GM21529 (cell line): Measurements from ENCODE around the gene RPS14.
"Not testable (repeated sequence)": the region's sequence is repeated elsewhere in the genome, so short reads cannot be mapped to it uniquely, and the experiment has no call there.

Experiments used
- ATAC-seq: cut with Tn5 transposase; IDR thresholded peaks from one replicate; pipeline ENCODE4 v1.9.1; 2021; ENCODE audit not compliant: unreplicated experiment

Gene RPS14

DNA sequence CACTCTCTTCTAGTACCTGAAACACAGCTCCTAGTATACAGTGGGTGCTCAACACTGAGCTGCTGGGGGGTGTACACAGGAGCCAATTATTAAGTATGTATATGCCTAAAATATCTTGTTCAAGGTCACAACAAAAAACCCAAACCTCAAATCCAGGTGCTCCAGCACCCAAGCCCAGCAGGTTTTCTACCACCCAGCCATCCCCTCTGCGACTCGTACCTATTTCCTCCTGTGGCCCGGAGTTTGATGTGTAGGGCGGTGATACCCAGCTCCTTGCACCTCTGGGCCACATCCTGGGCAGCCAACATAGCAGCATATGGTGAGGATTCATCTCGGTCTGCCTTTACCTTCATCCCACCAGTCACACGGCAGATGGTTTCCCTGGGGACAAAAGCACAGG, 3.0 kb downstream of the RPS14 start:
- no peak for ATAC-seq

DNA sequence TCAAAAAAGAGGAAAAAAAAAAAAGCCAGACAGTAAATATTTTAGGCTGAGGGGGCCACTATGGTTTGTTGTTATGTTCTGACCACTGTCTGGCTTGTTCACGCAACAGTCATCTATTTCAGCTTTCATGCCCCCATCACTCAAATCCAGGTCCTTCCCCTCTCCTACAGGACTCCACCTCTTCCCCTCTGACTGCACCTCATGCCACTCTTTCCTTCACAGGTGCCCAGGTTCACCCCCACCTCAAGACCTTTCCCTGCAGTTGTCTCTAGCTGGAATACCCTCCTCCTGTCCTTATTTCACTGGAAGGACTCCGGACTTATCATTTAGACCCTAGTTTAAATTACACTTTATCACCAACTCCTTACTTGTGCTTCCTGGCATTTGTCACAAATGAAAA, 3.5 kb downstream of the RPS14 start:
- no peak for ATAC-seq

DNA sequence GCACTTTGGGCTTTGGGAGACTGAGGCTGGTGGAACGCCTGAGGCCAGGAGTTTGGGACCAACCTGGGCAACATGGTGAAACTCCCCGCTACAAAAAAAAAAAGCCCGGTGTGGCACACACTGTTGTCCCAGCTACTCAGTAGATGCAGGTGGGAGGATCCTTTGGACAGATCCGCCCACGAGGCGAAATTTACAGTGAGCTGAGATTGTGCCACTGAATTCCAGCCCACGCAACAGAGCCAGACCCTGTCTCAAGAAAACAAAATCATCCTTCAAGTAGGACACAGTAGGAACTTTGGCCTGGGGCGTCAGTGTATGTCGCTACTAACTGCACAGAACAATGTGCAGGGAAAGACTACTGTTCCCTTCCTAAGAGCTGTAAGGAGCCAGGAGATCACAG, 4.8 kb downstream of the RPS14 start:
- no peak for ATAC-seq

DNA sequence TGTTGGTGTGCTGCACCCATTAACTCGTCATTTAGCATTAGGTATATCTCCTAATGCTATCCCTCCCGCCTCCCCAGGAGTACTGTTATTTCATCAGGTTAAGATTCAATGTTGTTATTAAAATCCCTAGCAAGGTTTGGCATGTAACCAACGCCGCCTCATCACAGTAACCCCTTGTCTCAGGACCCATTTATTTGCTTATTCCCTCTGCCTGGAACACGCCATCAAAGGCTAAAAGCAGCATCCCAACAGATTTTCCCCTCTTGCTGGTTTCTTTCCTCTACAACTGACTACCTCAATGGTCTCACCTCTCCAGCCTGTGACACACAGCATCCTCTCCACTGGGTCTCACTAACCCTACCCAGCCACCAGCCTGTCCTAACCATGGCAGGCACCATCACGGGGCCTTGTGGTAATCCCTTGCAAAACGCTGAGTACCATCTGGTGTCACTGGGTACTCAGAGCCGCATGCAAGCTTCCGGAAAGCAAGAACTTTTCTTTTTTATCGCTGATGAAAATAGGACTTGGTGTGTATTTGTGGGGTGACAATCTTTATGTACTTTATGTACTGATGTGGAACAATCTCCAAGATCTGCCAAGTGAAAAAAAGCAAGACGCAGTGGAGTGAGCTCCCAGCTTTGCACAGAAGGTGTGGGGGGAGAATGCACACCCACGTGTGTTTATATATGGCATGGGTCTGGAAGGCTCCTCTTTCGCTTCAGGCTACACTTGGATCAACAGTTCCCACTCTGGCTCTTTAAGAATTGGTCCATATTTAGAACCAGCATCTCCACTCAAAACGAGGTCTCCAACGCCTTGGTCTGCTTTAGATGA, 6.1 kb downstream of the RPS14 start:
- no peak for ATAC-seq

DNA sequence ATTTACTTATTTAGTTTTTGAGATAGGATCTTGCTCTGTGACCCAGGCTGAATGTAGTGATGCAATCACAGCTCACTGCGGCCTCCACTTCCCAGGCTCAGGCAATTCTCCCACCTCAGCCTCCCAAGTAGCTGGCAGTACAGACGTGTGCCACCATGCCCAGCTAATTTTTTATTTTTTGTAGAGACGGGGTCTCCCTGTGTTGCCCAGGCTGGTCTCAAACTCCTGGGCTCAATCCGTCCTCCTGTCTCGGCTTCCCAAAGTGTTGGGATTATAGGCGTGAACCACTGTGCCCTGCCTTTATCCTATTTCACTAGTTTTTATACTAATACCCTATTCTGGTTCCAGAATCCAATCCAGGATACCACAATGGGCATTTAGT, 6.8 kb downstream of the RPS14 start:
- ATAC-seq: no peak

DNA sequence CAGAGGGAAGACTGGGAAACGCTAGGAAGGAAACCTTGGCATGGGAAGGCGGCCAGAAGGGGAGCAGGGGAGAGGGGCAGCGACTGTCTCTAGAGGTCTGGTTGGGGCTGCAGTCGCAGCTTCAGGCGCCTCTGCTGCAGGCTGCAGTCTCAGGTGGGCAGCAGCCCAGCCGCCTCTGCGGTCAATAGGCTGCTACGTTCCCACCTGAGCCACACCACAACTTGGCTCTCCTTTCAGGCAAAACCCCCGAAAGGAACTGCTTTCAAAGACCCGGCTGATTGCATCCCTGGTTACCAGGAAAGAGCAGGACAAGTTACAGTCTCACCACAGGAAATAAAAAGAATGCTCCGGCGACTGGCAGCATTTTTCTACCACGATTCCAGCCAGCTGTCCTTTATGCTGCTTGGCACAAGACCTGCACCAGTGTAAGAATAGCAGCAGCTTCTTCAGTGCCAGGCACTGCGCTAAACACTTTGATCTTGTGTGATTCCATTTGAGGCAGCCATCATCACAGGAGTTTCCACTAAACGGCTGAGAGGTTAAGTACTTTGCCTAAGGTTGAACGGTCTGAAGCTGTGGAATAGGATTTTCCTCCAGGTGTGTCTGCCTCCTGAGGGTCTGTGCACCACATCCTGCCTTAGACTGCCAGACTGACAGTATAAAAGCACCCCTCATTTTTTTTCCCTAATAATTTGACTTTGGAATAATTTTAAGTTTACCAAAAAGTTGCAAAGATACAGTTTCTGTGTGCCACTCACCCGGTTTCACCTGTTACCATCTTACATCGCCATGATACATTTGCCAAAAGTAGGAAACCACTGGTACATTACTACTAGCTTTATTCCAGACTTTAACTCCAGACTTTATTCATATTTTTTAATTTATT, 7.5 kb downstream of the RPS14 start:
- ATAC-seq: no peak

DNA sequence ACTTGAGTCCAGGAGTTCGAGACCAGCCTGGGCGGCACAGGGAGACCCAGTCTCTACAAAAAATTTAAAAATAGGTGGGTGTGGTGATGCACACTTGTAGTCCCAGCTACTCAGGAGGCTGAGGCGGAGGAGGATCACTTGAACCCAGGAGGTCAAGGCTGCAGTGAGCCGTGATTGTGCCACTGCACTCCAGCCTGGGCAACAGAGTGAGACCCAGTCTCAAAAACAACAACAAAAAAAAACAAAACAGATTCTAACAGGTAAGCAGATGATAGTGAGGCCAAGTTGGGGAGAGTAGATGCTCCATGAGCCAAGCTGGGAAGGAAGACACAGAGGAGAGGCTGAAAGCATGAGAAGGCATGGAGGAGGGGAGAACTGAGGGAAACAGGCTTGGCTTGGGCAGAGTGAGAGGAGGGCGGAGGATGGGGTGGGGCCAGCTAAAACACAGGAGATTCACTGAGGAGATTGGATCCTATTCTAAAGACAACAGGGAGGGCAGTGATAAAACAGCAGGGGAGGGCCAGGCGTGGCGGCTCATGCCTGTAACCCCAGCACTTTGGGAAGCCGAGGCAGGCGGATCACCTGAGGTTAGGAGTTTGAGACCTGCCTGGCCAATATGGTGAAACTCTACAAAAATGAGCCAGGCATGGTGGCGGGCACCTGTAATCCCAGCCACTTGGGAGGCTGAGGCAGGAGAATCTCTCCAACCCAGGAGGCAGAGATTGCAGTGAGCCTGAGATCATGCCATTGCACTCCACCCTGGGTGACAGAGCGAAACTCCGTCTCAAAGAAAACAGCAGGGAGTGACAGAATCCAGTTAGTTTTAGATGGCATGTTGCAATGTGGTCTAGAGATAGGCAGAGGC, 8.4 kb downstream of the RPS14 start:
- ATAC-seq: no peak

DNA sequence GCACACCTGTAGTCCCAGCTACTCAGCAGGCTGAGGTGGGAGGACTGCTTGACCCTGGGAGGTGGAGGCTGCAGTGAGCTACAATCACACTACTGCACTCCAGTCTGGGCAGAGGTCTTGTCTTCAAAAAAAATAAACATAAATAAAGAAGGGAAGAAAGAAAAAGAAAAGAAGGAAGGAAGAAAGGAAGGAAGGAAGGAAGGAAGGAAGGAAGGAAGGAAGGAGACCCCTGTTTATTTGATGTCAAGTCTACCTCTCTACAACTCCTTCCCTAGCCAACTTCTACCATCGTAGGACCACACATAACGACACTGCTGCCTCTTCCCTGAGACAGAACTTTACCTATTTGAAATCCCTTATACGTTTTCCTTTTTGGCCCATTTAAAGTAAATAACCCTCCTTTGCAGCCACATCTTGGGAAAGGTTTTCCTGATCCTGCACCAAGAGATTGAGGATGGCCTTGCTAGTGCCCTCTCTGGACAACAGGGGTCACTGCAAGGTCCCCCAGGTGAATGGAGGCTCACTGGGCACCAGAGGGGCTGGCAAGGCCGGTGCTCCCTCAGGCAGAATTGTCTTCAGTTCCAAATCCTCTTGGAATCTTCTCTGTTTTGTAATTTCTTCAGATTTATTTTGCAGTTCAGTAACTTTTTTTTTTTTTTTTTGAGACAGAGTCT, 10.5 kb downstream of the RPS14 start:
- ATAC-seq: no peak

DNA sequence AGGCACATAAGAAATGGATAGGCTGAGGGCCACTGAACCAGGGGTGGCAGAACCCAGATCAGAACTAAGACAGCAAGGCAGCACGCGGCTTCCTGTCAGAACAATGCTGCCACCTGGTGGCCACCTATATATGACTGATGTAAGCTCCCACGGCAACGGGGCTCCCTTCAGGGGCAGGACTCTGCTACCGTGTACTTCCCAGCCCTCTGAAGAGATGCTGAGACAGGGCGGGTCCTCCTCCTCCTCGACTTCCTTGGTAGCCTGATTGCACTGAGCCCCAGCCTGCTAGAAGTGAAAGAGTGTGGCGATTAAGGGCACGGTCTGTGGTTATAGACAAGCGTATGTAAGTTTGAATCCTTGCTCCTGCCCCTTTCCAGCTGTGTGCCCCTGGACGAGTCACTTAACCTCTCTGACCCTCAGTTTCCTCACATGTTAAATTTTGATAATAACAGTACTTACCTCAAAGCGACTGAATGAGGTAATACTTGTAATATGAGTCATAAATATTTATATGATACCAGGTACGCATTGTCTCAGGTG, 13.3 kb downstream of the RPS14 start:
- ATAC-seq: peak; percentile 94

DNA sequence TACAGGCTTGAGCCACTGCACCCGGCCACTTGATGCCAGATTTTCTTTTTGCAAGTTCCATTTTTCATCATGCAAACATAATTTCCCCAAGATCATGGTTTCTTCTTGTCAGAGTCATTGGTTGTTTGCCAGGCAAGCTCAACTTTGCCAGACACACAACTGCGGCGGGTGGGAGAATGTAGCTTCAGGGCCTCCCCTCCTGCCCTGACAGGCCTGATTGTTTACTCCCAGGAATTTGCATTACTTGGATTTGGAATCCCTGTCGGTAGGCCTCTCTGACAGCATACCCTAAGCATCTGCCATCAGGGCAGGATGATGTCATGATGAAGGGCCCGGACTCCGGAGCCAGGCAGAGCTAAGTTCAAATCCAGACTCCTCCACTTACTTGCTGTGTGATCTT, 15.1 kb downstream of the RPS14 start:
- no peak for ATAC-seq

DNA sequence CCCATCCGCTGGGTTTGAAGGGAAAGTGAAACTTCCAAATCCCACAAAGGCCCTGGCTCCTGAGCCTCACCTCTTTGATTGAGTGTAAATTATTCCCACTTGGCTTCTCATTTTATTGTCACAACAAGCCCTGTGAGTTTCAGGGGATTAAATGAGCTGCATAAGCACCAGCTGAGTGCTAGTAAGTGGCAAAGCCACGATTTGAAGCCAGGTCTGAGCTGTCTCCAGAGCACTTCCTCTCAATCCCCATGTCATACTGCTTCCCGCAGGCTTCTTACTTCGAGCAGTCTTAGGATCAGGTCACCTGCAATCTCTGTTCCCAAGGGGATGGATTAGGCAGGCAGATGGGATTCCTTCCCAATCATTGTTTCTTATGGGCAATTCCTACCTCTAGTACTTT, 18.0 kb downstream of the RPS14 start:
- no peak for ATAC-seq

DNA sequence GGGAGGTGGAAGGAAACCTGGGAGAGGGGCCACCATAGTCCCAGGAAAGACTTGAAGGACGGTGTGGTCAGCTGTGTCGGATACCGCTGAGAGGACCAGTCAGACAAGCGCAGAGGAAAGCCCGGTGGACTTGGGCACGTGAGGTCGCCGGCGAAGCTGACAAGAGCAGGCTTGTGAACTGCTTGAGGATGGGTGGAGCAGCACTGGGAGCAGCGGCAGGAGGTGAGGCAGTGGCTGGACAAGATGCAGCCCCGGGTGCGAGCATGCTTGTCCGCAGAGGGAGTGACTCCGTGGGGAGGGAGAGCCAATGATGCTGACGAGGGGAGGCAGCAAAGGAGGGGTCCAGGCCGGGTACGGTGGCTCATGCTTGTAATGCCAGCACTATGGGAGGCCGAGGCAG, 18.5 kb downstream of the RPS14 start:
- no peak for ATAC-seq

DNA sequence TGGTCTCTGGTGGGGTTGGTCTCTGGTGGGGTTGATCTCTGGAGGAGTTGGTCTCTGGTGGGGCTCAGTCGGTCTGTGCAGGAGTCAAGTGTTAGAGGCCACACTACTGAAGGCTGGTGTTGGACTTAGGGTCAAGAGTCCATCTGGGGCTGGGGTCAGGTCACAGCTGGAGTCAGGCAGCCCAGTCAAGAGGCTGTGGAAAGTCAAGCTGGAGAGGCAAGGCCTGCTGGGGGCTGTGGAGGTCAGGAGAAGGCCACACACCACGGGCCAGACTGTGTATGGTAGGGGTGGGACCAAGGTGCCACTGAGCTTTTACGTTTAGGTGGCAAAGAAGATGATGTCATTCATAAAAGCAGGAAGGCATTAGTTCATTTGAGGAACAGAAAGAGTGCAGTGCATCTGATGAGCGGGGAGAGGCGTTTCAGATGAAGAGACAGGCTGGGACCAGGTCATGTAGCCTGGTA, 20.1 kb downstream of the RPS14 start:
- peak; percentile 73 for ATAC-seq

DNA sequence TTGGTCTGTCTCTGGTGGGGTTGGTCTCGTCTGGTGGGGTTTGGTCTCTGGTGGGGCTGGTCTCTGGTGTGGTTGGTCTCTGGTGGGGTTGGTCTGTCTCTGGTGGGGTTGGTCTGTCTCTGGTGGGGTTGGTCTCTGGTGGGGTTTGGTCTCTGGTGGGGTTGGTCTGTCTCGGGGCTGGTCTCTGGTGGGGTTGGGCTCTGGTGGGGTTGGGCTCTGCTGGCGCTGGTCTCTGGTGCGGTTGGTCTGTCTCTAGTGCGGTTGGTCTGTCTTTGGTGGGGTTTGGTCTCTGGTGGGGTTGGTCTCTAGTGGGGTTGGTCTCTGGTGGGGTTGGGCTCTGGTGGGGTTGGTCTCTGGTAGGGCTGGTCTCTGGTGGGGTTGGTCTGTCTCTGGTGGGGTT, 20.6 kb downstream of the RPS14 start:
- no peak for ATAC-seq

DNA sequence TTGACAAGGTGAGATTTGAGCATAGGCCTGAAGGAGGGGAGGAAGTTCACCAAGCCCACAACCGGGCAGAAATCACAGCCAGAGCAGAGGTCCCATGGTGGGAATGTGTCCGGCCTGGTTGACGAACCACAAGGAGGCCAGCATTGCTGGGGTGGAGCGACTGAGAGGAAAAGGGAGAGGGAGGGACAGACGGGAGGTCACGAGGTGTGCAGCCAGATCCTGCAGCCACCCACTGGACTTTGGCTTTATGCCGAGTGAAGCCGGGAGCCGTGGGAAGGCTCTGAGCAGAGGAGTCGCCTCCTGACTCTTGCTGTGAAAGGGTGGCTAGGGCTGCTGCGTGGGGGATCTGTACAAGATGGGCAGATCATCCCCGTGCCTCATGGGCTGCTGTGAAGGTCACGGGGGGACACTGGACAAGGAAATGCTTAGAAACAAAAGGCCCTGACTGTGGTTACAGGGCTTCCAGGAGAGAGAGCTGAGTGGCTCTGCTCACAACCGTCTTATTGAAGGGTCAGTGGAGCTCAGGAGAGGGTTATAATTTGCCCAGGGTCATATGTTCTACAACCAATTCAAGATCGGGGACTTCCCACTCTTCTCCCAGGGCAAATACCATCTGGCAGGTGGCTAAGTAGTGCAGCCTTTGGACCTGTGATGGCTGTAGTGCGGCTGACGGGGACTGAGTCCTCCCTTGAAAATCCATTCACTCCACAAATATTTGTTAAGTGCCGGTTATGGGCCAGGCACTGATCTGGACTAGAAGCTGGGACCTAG, 21.2 kb downstream of the RPS14 start:
- no peak for ATAC-seq

DNA sequence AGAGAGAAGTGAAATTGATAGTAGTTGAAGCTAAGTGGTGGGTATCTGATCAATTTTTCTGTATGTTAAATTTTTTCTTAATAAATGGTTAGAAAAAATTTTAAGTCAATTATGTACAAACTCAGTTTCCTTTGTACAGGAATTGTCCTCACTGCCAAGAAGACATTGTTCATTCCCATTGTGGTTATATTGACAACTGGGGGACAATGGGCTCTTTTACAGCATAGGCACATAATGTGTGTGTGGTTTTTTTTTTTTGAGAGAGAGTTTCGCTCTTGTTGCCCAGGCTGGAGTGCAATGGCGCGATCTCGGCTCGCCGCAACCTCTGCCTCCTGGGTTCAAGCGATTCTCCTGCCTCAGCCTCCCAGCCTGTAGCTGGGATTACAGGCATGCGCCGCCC, 23.4 kb downstream of the RPS14 start:
- ATAC-seq: not testable (repeated sequence)

DNA sequence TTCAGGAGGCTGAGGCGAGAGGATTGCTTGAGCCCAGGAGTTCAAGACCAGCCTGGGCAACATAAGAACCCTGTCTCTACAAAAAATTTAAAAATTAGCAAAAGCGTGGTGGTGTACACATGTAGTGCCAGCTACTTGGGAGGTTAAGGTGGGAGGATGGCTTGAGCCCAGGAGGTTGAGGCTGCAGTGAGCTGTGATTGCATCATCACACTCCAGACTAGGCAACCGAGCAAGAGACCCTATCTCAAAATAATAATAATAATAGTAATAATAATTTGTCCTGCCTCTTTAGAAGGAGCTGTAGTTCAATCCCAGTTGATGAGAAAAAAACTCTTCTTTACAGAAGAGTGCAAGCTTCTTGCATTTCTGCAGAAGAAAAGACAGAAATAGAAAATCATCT, 26.8 kb downstream of the RPS14 start:
- no peak for ATAC-seq

DNA sequence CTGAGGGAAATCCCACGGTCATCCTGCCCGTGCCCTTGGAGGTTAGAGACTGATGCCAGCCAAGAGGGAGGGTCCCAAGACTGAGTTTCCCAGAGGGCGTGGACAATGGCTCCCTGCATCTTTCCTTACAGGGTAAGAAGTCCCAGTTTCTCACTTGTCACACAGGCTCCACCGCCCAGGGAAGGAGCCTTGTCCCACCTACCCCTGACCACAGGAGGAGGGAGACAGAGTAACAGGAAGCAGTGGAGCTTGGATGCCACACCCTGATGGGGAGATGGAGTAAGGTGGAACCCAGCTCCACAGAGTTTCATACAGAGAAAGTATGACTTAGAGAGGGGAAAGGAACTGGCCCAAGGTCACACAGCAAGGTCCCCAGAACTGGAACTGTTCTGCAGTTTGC, 27.5 kb downstream of the RPS14 start:
- ATAC-seq: no peak

DNA sequence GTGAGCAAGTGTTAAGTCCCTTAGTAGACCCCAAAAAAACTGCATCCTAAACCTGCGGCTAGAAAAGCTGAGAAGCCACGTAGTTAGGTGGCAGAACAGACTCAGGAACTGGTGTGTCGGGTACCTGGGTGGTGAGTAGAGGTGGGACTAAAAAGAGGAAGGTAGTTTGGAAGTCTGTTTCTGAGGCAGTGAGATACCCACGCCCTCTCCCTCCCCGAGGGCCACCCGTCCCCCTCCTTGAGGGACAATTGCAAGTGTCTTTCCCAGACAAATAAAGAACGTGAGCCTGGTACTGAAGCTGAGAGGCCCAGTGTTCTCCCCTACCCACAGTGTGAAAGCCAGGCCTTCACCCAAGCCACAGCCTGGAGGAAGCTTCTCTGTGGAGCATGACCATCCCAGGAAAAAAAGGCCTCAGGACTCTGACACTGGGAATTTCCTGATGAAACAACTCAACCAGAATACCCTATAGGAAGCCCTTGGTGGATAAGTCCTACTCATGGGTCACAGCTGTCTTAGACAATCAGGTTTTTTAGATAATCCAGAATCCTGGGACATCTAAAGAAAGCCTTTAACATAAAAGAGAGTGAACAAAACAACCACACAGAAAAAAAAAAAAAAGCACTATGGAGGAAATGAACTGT, 29.8 kb downstream of the RPS14 start:
- ATAC-seq: peak; percentile 70
